T follicular helper cell (primary cell): ENCODE data around the gene C11orf54.
"Not testable (repeated sequence)": the region's sequence is repeated elsewhere in the genome, so short reads cannot be mapped to it uniquely, and the experiment has no call there.

Experiments
- DNase-seq: peaks from one replicate; pipeline ENCODE4 v3.0.0-alpha.2; 2020; ENCODE audit warnings: low read depth

Gene C11orf54

DNA sequence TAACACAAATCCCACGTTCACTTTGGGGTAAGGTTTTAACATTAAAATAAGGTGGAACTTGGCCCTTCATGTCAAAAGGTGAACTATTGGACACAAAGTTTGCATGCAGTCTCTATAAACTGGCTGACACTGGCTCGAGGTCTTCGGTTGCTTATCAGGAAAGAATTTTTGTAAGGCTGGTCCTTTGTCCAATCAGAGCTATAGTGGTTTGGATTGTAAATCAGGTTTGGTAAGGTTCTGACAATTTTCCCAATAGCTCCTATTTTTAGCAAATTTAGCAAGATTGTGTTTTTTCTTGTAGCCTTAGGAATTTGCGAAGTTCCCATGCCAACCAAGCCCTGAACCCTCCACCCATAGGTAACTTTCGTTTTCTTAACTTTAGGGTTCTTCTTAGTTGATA, 25.0 kb downstream of the C11orf54 start:
- no peak for DNase-seq

DNA sequence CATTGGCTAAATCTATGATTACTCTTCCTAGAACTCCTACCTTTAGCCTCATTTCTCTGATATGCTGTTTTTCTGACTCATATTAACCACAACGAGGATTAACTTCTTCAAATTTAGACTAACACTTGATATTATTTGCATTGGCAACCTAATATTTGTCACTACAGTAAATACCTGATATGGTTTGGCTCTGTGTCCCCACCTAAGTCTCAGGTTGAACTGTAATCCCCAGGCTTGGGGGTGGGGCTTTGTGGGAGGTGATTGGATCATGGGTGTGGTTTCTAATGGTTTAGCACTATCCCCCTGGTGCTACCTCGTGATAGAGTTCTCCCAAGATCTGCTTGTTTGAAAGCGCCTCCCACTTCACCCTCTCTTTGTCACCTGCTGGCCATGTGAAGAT, 25.5 kb downstream of the C11orf54 start:
- no peak for DNase-seq

DNA sequence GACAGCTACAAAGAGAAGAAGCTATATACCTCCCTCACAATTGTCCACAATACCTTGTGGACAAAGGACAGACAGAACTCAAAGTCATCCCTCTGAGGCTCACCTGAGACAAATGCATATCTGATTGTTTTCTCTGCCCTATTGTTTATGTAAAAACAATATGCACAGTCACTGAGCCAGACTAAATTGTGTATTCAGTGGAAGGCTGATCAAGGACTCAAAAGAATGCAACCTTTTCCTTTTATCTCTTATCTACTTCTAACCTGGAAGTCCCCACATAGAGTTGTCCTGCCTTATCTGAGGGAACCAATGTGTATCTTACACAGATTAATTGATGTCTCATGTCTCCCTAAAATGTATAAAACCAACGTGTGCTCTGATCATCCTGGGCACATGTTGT, 28.7 kb downstream of the C11orf54 start:
- DNase-seq, result no peak

DNA sequence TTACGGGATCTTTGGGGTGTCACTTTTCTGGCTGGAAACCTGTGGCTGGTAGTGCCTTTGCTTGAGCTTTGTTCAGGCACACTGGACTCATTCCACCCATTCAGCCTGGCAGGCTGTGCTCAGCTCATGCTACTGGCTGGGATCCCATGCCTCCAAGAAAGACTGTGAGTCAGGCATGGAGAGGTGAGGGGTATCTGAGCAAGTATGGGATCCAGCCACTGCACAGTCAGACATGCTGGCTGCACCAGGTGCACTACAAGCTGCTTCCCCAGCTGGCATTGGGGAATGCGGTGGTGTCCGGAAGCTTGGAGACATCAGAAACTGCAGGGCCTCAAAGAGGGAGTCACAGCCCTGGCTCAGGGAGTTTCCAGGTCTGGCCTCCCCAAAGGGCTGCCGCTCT, 30.7 kb downstream of the C11orf54 start:
- DNase-seq, result no peak

DNA sequence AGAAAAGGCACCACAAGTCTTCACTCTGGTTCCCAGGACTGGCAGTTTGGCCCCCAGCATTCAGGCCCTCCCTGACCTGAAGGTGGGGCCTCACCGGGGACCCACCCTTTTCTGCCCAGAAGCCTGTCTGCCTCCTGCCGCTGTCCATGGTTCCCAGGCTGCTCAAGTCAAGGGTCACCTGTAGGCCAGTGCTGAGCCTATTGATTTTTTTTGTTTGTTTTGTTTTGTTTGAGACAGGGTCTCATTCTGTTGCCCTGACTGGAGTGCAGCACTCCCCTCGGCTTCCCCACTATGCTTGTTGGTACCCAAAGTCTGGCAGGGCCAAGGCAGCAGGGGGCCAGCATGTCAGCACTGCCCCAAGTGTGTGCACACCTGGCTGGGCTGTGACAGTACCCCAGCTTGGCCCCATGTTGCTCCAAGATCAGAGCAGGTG, 31.6 kb downstream of the C11orf54 start:
- no peak for DNase-seq

DNA sequence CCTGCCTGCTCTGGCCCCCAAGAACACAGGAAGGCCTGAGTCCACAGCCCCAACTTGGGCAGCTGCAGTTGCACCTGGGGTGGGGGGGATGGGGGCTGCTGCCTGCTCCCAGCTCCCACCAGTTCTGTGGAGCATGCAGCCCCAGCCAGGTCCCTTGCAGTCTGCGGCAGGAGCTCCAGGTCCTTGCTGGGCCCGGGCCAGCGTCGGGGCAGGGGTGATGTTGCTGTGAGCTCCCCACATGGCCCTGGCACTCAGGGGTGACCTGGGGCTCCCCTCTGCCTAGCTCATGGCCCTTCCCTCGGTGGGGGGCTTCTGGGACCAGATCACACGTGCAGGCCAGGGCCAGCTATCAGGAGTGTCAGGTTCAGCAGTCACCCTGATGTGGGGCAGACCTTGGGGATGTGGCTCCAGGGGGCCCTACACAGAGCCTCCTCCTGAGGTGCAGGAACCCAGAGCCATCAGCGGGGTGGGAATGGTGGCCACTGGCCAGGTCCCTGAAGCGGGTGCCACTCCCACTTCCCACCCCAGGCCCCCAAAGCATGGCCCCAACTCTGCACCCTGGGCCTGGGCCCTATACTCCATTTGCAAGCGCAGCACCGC, 32.2 kb downstream of the C11orf54 start:
- no peak for DNase-seq

DNA sequence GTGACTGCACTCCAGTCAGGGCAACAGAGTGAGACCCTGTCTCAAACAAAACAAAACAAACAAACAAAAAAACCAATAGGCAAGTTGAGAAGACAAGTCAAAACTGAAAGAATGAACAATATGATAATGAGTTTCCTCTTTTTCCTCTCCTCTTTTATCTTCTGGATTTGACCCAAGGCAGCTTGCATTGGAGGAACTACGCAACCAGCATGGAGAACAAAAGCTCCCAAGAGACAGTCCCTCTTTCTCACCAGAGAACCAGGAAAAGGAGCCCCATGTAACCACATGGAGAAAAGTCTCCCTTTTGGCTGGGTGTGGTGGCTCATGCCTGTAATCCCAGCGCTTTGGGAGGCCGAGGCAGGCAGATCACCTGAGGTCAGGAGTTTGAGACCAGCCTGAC, 33.1 kb downstream of the C11orf54 start:
- DNase-seq, result not testable (repeated sequence)

DNA sequence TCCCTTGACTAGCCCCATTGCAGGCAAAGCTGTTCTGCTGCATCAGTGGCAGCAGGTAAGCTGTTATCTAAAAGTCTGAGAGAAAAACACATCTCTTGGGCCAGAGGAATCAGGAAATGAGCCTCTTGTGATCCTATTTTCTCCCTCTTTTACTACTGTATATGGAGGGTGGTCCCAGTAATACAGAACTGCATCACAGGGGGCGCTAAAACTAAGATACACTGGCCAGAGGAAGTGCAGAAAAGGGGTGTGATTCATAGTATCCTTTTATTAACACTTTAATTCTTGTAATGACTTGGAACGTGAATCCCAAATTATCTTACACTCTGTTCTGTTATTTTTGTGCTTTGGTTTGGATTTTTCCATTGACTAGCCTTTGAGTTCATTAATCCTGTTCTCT, 33.8 kb downstream of the C11orf54 start:
- no peak for DNase-seq

DNA sequence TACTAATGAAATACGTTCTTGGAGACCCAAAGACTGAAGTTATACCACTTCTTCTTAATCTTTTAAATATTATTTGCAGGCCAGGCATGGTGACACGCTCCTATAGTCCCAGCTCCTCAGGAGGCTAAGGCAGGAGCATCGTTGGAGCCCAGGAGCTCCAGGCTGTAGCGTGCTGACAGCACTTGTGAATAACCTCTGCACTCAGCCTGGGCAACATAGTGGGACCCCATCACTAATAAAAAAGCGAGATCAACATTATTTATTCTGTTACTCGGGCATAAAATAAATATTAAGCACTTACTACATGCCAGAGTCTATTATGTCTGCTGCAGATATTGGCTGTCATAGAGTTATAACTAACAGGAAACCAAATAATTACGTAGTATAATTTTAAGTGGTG, 41.9 kb downstream of the C11orf54 start:
- DNase-seq, result no peak

DNA sequence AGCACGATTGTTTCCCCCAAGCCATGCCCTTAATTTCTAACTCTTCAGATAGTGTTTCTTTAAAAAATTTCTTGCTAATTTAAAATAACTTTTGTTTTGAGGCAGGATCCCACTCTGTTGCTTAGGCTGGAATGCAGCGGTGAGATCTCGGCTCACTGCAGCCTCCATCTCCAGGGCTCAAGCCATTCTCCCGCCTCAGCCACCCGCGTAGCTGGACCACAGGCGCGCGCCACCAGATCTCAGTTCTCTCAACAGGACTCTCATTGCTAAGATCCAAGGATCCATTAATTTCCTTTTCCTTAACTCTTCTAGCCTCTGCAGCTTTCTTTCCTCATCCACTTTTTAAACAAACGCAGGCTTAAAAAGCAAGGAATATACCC, 42.3 kb downstream of the C11orf54 start:
- peak; percentile 3 for DNase-seq

DNA sequence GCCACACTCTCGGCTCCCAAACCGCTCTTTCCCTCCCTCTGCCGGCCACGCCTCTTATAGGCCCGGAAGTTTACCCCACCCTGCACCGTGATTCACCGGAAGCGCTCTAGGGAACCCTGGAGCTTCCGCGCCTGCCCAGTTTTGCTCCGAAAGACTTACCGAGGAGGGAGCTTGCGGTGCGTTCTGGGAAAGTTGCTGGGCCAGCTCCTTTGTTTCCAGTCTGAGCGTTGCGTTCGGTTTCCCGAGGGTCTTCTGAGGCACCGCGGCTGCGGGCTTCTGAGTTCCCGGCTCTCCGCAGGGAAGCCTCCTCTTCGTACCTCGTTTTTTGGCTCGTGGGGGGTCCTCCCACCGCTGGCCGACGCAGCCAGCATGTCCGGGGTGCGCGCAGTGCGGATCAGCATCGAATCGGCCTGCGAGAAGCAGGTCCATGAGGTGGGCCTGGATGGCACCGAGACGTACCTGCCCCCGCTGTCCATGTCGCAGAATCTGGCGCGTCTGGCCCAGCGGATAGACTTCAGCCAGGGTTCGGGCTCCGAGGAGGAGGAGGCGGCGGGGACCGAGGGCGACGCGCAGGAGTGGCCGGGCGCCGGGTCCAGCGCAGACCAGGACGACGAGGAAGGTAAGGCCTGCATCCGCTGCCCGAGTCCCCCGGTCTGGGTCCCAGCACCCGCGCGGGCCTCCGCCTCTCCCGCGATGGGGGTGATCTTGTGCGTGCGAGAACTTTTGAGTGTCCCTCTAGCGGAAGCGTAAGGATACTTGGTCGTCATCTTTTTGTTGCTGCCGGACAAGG, 42.9 kb downstream of the C11orf54 start, which contains the start of gene MED17:
Gene MED17, plus strand, starts transcription at position 138 of the 790 bp plus-strand sequence. Its CDS starts 232 bp downstream, at position 370.
- DNase-seq, result peak; percentile 84

DNA sequence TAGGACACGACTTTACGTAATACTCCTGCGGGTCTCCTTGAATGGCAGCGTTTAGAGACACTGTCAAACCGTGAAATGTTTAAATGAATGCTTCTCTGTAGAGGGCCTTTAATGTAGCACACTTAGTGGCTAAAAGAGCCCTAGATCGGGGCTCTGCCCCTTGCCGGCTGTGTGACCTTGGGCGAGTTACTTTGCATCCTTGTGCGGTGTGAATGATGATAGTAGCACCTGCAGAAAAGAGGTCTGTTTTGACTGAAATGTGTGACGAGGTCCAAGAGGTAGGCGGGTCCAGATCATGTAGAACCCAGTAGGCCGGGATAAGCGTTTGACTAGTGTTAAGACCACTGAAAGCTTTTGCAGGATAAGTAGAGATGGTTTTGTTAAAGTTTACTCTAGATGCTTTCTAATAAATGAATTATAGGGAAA, 43.5 kb downstream of the C11orf54 start:
- no peak for DNase-seq

DNA sequence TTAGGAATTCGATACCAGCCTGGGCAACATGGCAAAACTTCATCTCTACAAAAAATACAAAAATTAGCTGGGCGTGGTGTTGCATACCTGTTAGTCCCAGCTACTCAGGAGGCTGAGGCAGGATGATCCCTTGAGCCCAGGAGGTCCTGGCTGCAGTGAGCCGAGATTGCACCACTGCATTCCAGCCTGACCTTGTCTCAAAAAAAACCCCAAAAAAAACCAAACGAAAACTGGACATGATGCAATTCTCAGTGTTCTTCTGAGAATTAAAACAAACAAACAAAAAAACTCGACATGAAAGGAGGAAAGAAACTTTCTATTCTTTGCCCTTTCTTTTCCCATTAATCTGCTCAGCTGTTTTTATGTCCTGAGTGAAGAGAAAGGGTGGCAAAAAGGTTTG, 50.0 kb downstream of the C11orf54 start:
- no peak for DNase-seq

DNA sequence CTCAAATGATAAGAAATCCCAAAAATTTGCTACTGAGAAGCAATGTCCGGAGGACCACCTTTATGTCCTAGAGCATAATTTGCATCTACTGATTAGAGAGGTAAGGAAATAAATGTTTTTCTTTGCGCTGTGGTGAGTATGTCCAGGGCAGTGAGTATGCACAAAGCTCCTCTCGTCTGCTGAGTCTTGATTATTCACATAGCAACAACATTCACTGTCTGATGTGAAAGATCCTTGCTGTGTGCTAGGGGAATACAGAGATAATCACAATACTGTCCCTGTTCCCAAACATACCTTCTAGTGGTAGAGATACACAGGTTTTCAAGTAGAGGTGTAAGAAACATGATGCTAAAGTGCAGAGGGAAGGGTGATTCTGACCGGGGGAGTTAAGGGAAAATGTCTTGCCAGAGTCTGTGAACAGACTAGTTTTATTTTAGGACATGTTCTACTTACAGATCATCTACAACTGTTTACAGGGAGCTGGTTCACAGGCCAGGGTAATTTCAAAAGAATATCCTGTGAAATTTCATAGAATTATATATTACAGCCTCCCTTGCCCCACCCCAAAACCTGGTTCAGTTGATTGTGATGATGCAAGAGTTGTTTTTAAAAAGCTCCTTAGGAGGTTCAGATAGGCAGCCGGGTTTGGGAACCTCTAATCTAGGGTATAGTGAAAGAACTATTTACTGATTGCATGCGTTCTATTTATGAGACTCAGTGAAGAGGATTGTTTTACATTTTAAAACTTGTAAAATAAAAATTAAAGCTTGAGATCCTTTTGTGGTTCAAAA, 55.2 kb downstream of the C11orf54 start:
- DNase-seq, result no peak

DNA sequence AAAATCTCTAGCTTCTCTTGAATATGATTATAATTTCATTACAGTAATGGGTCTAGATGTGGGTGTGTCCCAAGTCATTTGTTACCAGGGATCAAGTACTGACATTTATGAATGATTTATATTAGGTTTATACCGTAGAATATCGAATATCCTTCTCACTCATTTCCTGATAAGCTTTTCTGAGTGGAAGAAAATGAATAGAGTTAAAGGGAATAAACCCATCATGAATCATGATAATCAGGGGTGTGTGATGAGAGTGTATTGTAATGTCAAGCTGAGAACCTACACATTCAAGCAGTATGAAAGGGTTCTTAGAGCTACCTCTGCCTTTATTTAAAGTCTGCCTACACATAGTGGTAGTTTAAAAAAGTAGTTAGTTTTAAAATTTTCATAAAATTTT, 59.9 kb downstream of the C11orf54 start:
- no peak for DNase-seq

DNA sequence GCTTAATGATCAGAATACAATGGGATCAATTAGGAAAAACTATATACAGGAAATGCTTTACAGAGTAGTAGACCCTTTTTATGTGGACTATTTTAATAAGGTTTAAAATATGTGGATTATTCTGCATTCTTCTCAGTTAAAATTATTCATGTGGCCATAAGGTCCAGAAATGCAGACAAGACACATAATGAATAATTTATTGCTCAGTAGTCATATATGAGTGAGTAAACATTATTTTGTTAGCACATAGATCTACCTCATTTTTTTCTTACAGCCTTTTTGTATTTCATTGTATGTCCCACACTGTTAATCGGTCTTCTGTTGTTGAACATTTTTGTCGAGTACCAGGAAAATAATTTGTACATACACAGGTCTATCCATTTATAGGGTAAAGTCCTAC, 63.4 kb downstream of the C11orf54 start:
- no peak for DNase-seq

DNA sequence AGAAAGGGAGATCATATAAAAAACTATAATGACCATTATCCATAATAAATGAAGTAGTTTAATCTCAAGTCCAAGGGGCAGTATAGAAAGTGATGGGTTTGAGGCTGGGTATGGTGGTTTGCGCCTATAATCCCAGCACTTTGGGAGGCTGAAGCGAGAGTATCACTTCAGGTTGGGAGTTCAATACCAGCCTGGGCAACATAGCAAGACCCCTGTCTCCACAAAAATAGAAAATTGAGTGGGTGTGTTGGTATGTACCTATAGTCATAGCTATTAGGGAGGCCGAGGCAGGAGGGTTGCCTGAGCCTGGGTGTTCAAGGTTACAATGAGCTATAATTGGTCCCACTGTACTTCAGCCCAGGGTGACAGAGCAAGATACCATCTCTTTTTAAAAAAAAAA, 66.5 kb downstream of the C11orf54 start:
- DNase-seq, result no peak

DNA sequence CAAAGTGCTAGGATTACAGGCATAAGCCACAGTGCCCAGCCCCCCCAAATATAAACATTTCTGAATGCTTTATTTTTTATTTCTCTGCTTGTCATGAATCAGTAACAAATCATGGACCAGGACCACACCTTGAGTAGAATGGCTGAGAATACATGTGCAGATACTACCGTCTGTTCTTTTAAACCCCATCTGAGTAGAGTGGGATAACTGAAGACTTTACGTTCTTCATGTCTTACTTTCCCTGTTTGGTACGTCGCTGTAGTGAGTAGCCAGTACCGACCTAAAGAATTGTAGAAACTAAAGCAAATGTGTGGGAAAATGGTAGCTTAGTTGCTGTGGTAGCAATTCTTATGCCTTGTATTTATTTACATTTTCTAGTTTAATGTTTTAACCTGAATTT, 72.5 kb downstream of the C11orf54 start:
- no peak for DNase-seq
